Measurements from ENCODE around the gene ADPRM.

DNA sequence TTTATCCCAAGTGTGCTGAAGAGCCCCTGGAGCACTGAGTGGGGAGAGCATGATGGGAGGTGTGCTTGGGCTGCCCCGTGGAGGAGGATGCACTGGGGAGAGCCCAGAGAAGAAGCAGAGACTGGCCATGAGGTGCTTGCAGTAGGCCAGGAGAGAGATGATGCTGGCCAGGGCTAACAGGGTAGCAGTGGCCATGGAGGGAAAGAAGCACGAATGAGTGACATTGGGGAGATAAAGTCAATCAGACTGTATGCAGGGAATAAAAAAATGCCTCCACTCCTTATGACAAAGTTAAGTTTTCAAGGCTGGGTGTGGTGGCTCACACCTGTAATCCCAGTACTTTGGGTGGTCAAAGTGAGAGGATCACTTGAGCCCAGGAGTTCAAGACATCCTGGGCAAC lies 37.9 kb downstream of the ADPRM start:
- TF ChIP-seq, protein P1, sequence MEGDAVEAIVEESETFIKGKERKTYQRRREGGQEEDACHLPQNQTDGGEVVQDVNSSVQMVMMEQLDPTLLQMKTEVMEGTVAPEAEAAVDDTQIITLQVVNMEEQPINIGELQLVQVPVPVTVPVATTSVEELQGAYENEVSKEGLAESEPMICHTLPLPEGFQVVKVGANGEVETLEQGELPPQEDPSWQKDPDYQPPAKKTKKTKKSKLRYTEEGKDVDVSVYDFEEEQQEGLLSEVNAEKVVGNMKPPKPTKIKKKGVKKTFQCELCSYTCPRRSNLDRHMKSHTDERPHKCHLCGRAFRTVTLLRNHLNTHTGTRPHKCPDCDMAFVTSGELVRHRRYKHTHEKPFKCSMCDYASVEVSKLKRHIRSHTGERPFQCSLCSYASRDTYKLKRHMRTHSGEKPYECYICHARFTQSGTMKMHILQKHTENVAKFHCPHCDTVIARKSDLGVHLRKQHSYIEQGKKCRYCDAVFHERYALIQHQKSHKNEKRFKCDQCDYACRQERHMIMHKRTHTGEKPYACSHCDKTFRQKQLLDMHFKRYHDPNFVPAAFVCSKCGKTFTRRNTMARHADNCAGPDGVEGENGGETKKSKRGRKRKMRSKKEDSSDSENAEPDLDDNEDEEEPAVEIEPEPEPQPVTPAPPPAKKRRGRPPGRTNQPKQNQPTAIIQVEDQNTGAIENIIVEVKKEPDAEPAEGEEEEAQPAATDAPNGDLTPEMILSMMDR (IDR thresholded peaks at IDR 0.05; ENCODE audit: poor library complexity), result no peak
- no peak for TF ChIP-seq EZH2 (IDR thresholded peaks at IDR 0.05; ENCODE audit: borderline replicate concordance)
